H9 (cell line): ENCODE data around the gene POU2F1. TPM values are rescaled to one million over a fixed set of nuclear protein-coding genes. Genes with fewer than 3 reads are reported as not detected.

Experiments used
- DNase-seq: peaks from one replicate; pipeline ENCODE4 v3.0.0-alpha.2; 2017
- H2AFZ ChIP-seq: one replicate; pipeline ENCODE4 v1.6.1; 2013; ENCODE audit warnings: mild to moderate bottlenecking, low read length, control low read depth, moderate library complexity
- H2AK5ac ChIP-seq: 2 replicates; pipeline ENCODE4 v1.6.1; 2013; ENCODE audit warnings: low read length, control low read depth, mixed read lengths; ENCODE audit not compliant: insufficient read length
- H2BK120ac ChIP-seq: one replicate; pipeline ENCODE4 v1.6.1; 2013; ENCODE audit warnings: low read depth, mild to moderate bottlenecking, low read length, control low read depth, inconsistent platforms; ENCODE audit not compliant: poor library complexity, severe bottlenecking
- H2BK12ac ChIP-seq: 2 replicates; pipeline ENCODE4 v1.6.1; 2013; ENCODE audit warnings: low read length, control low read depth, mixed read lengths, low read depth; ENCODE audit not compliant: insufficient read length
- H2BK15ac ChIP-seq: 2 replicates; pipeline ENCODE4 v1.6.1; 2013; ENCODE audit warnings: low read depth, low read length, control low read depth
- H2BK20ac ChIP-seq: one replicate; pipeline ENCODE4 v1.6.1; 2013; ENCODE audit warnings: low read depth, mild to moderate bottlenecking, low read length, control low read depth, inconsistent platforms; ENCODE audit not compliant: poor library complexity, severe bottlenecking
- H2BK5ac ChIP-seq: 2 replicates; pipeline ENCODE4 v1.6.1; 2013; ENCODE audit warnings: low read length, control low read depth, mixed read lengths; ENCODE audit not compliant: insufficient read length
- H3K14ac ChIP-seq: 2 replicates; pipeline ENCODE4 v1.6.1; 2013; ENCODE audit warnings: low read length, control low read depth; ENCODE audit not compliant: insufficient read depth
- H3K18ac ChIP-seq: 2 replicates; pipeline ENCODE4 v1.6.1; 2013; ENCODE audit warnings: low read depth, mild to moderate bottlenecking, mixed read lengths, low read length, control low read depth; ENCODE audit not compliant: insufficient read length
- H3K23ac ChIP-seq: 2 replicates; pipeline ENCODE4 v1.6.1; 2013; ENCODE audit warnings: low read length, control low read depth, mixed read lengths, low read depth; ENCODE audit not compliant: insufficient read length
- H3K23me2 ChIP-seq: 2 replicates; pipeline ENCODE4 v1.6.1; 2013; ENCODE audit warnings: low read depth, mild to moderate bottlenecking, mixed read lengths, low read length, control low read depth; ENCODE audit not compliant: insufficient read length, poor library complexity, severe bottlenecking
- H3K27ac ChIP-seq: 2 replicates; pipeline ENCODE4 v1.5.1; 2013; ENCODE audit warnings: low read length, control low read depth, mixed read lengths, low read depth; ENCODE audit not compliant: insufficient read length
- H3K27me3 ChIP-seq: 2 replicates; pipeline ENCODE4 v1.6.1; 2013; ENCODE audit warnings: low read length, control low read depth, inconsistent platforms; ENCODE audit not compliant: insufficient read depth
- H3K4ac ChIP-seq: 2 replicates; pipeline ENCODE4 v1.6.1; 2013; ENCODE audit warnings: low read depth, mild to moderate bottlenecking, control low read depth, inconsistent platforms, low read length, moderate library complexity
- H3K4me1 ChIP-seq: 2 replicates; pipeline ENCODE4 v1.6.1; 2013; ENCODE audit warnings: low read length, control low read depth, inconsistent platforms; ENCODE audit not compliant: insufficient read depth
- H3K4me2 ChIP-seq: 2 replicates; pipeline ENCODE4 v1.6.1; 2013; ENCODE audit warnings: low read length, control low read depth, mixed read lengths; ENCODE audit not compliant: insufficient read length, insufficient read depth
- H3K56ac ChIP-seq: 2 replicates; pipeline ENCODE4 v1.6.1; 2013; ENCODE audit warnings: low read depth, mild to moderate bottlenecking, mixed read lengths, low read length, control low read depth; ENCODE audit not compliant: insufficient read length
- H3K79me1 ChIP-seq: 2 replicates; pipeline ENCODE4 v1.6.1; 2013; ENCODE audit warnings: low read depth, mild to moderate bottlenecking, moderate library complexity, low read length, control low read depth, inconsistent platforms; ENCODE audit not compliant: insufficient read depth, poor library complexity, severe bottlenecking
- H3K79me2 ChIP-seq: 2 replicates; pipeline ENCODE4 v1.6.1; 2013; ENCODE audit warnings: low read length, control low read depth, inconsistent platforms; ENCODE audit not compliant: insufficient read depth
- H3K9ac ChIP-seq: 2 replicates; pipeline ENCODE4 v1.6.1; 2013; ENCODE audit warnings: low read length, control low read depth, mixed read lengths; ENCODE audit not compliant: insufficient read length; ENCODE audit errors: extremely low read depth
- H3K9me3 ChIP-seq: one replicate; pipeline ENCODE4 v1.6.1; 2013; ENCODE audit warnings: low read depth, low read length, inconsistent platforms; ENCODE audit not compliant: control insufficient read depth
- H3T11ph ChIP-seq: one replicate; pipeline ENCODE4 v1.6.1; 2013; ENCODE audit warnings: mild to moderate bottlenecking, low read length, control low read depth, inconsistent platforms
- H4K20me1 ChIP-seq: one replicate; pipeline ENCODE4 v1.6.1; 2013; ENCODE audit not compliant: control insufficient read depth, insufficient read length, insufficient read depth
- H4K5ac ChIP-seq: 2 replicates; pipeline ENCODE4 v1.6.1; 2013; ENCODE audit warnings: low read depth, mild to moderate bottlenecking, mixed read lengths, low read length, control low read depth; ENCODE audit not compliant: insufficient read length
- H4K8ac ChIP-seq: replicated peaks from 2 replicates; pipeline ENCODE4 v1.6.1; 2013; ENCODE audit warnings: low read length, control low read depth, mixed read lengths, low read depth; ENCODE audit not compliant: insufficient read length
- H4K91ac ChIP-seq: 2 replicates; pipeline ENCODE4 v1.6.1; 2013; ENCODE audit warnings: low read depth, mild to moderate bottlenecking, moderate library complexity, mixed read lengths, low read length, control low read depth; ENCODE audit not compliant: insufficient read length
- H3K27ac Mint-ChIP-seq, 3 experiments: 2 replicates in 2 of 3; 3 replicates in 1 of 3; pipeline ENCODE4 v1.8.0; 2020 to 2021; ENCODE audit warnings: mixed read lengths in 3 of 3, mild to moderate bottlenecking in 1 of 3, moderate library complexity in 1 of 3
- H3K27me3 Mint-ChIP-seq: 2 replicates; pipeline ENCODE4 v1.8.0; 2021; ENCODE audit warnings: low read depth, mild to moderate bottlenecking, moderate library complexity, mixed read lengths
- H3K36me3 Mint-ChIP-seq, 3 experiments: 2 replicates in 2 of 3; 3 replicates in 1 of 3; pipeline ENCODE4 v1.8.0; 2020 to 2021; ENCODE audit warnings: low read depth in 3 of 3, mixed read lengths in 3 of 3; ENCODE audit not compliant: insufficient read depth in 1 of 3
- H3K4me1 Mint-ChIP-seq, 2 experiments: 2 replicates each; pipeline ENCODE4 v1.8.0; 2020; ENCODE audit warnings: mixed read lengths in 2 of 2
- H3K4me3 Mint-ChIP-seq, 2 experiments: 2 replicates in 1 of 2; 3 replicates in 1 of 2; pipeline ENCODE4 v1.8.0; 2020 to 2021; ENCODE audit warnings: mild to moderate bottlenecking in 2 of 2, mixed read lengths in 2 of 2, moderate library complexity in 1 of 2
- H3K9me3 Mint-ChIP-seq, 2 experiments: 2 replicates in 1 of 2; 3 replicates in 1 of 2; pipeline ENCODE4 v1.8.0; 2020; ENCODE audit warnings: mild to moderate bottlenecking in 2 of 2, mixed read lengths in 2 of 2, moderate library complexity in 1 of 2
- WGBS: extraction: QIAGEN DNeasy Blood & Tissue Kit; methylation state at CpG from one replicate; pipeline ENCODE4 v1.1.7; 2013; ENCODE audit warnings: missing lambda C conversion rate, low lambda C conversion rate, mixed read lengths; ENCODE audit not compliant: insufficient read length; ENCODE audit errors: extremely low coverage; 5-methylcytosine and 5-hydroxymethylcytosine counted together
- total RNA-seq: library from RNA; stranded (reverse); gene quantifications from 2 replicates; pipeline ENCODE4 v1.2.1, GENCODE V29; 2021
- TF ChIP-seq, protein P1 (sequence below): fragments of 200-600 bp; sonication (generic); conservative IDR thresholded peaks from 3 replicates; pipeline ENCODE4 v1.8.0; 2021; ENCODE audit warnings: antibody characterized with exemption, mild to moderate bottlenecking

Gene POU2F1
- total RNA-seq, 1 experiment from 2014 or later = 62.5 TPM

- TF ChIP-seq, protein P1, sequence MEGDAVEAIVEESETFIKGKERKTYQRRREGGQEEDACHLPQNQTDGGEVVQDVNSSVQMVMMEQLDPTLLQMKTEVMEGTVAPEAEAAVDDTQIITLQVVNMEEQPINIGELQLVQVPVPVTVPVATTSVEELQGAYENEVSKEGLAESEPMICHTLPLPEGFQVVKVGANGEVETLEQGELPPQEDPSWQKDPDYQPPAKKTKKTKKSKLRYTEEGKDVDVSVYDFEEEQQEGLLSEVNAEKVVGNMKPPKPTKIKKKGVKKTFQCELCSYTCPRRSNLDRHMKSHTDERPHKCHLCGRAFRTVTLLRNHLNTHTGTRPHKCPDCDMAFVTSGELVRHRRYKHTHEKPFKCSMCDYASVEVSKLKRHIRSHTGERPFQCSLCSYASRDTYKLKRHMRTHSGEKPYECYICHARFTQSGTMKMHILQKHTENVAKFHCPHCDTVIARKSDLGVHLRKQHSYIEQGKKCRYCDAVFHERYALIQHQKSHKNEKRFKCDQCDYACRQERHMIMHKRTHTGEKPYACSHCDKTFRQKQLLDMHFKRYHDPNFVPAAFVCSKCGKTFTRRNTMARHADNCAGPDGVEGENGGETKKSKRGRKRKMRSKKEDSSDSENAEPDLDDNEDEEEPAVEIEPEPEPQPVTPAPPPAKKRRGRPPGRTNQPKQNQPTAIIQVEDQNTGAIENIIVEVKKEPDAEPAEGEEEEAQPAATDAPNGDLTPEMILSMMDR = no peak
- Histone ChIP-seq H3K9ac (no peak overlapping the region), H2AFZ (no peak overlapping the region), H2BK15ac (no peak overlapping the region), H3K56ac (no peak overlapping the region), H4K5ac (no peak overlapping the region), H2BK20ac (no peak overlapping the region), H3K27me3 (no peaks in the 10 kb centered on the region), H3K9me3 (no peaks in the 10 kb centered on the region), H4K20me1 (no peaks in the 10 kb centered on the region), H3K23ac (no peak overlapping the region), H2BK120ac (no peak overlapping the region), H3K18ac (no peak overlapping the region), H4K8ac (no peak overlapping the region), H3K4me1 (no peaks in the 10 kb centered on the region), H3K23me2 (no peaks in the 10 kb centered on the region), H2BK12ac (no peak overlapping the region), H3K79me1 (no peaks in the 10 kb centered on the region), H3T11ph (no peak overlapping the region), H3K14ac (no peak overlapping the region), H3K27ac (no peak overlapping the region), H2AK5ac (no peak overlapping the region), H4K91ac (no peak overlapping the region), H3K4me2 (no peak overlapping the region), H3K4ac (no peak overlapping the region), H2BK5ac (no peak overlapping the region), H3K79me2 (no peaks in the 10 kb centered on the region)
- Mint-ChIP-seq H3K9me3 (no peaks in the 10 kb centered on the region), H3K27ac (no peak overlapping the region), H3K4me1 (peaks cover 43 to 45% of the 10 kb centered on the region in 2 experiments), H3K36me3 (no peaks in the 10 kb centered on the region), H3K27me3 (no peaks in the 10 kb centered on the region; the same call in 1 of the 2 replicates), H3K4me3 (no peak overlapping the region)
- DNase-seq = no peak
- no CpG with 5 or more reads among the region's 7 CpGs for WGBS
Observed at GRCh38 chr1:167469280-167469965, 248.7 kb downstream of the POU2F1 start.
